ENCODE measurements around the gene TXN2.

GRCh38 chr22:36463783-36464184 is 17.7 kb downstream of the TXN2 start:
- TF ChIP-seq REST (IDR thresholded peaks at IDR 0.05; ENCODE audit: insufficient read depth in 1 of 2, low read depth in 2 of 2, low read length in 2 of 2): no peak
- TF ChIP-seq POLR2AphosphoS5 (IDR thresholded peaks at IDR 0.05; ENCODE audit: low read depth, low read length): no peak
- no peak for TF ChIP-seq SIN3A (IDR thresholded peaks at IDR 0.05; ENCODE audit: borderline replicate concordance, insufficient read depth, low read length)
